Right kidney (tissue), 1 donor: ENCODE results near the gene FKBP10.
"Not testable (repeated sequence)": the region's sequence is repeated elsewhere in the genome, so short reads cannot be mapped to it uniquely, and the experiment has no call there.

Experiments
- DNase-seq: peaks from one replicate; pipeline ENCODE4 v3.0.0-alpha.2; 2016

The FKBP10 gene

DNA sequence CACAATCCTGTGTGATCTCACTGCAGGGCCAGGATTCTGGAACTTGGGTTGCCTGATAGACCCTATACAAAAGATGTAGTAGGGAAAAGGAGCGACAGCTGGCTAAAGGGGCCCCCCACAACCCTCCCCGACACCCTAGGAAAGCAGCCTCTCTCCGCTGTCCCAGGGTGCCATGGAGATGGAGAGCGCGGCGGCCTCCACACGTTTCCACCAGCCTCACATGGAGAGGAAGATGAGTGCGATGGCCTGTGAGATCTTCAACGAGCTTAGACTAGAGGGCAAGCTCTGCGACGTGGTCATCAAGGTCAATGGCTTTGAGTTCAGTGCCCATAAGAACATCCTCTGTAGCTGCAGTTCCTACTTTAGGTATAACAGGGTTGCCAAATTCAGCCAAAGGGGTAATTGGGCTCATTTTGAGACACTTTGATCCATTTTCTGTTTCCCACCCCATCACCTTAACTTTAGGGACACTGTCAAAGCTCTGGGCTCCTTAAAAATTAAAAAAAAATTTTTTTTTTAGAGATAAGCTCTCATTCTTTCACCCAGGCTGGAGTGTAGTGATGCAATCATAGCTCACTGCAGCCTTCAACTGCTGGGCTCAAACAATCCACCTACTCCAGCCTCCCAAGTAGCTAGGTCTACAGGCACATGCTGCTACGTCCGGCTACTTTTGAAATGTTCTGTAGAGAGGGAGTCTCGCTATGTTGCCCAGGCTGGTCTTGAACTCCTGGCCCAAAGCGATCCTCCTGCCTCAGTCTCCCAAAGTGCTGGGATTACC is 25.1 kb downstream of the FKBP10 start, which contains the start of gene KLHL10:
Gene KLHL10 (plus strand): TSS at position 65 of the 778 bp plus-strand sequence. CDS start 108 bp downstream, at position 173.
- DNase-seq, result no peak

DNA sequence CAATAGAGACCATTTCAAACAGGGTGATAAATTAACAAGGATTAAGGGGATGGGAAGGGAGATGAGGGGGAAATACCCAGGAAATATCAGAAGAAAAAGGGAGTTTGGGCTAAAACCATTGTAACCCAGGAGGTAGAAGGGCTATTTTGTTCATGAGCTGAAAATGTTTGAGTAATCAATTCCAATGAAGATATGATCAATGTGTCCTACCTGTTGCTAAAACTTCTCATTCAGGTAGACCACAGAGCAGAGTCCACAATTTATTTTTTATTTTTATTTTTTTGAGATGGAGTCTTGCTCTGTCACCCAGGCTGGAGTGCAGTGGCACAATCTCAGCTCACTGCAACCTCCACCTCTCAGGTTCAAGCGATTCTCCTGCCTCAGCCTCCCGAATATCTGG is 26.6 kb downstream of the FKBP10 start:
- DNase-seq, result not testable (repeated sequence)

DNA sequence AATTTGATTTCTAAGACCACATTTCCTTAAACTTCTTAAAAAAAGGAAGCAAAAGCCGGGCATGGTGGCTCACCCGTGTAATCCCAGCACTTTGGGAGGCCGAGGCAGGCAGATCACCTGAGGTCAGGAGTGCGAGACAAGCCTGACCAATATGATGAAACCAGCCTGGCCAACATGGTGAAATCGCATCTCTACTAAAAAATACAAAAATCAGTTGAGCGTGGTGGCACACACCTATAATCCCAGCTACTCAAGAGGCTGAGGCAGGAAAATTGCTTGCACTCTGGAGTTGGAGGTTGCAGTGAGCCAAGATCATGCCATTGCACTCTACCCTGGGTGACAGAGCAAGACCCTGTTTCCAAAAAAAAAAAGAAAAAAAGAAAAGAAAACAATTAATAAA is 28.0 kb downstream of the FKBP10 start:
- DNase-seq, result not testable (repeated sequence)

DNA sequence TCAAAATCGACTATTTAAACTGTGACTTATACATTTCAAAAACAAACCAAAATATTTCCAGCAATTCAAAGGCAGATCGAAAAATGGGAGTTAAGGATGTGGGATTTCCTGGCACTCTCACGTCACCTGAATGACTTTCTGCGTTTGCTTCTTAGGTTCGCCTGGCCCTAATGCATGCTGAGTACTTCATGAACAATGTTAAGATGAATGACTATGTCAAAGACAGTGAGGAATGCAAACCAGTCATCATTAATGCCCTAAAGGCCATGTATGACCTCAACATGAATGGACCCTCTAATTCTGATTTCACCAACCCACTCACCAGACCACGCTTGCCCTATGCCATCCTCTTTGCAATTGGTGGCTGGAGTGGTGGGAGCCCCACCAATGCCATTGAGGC is 32.2 kb downstream of the FKBP10 start:
- no peak for DNase-seq

DNA sequence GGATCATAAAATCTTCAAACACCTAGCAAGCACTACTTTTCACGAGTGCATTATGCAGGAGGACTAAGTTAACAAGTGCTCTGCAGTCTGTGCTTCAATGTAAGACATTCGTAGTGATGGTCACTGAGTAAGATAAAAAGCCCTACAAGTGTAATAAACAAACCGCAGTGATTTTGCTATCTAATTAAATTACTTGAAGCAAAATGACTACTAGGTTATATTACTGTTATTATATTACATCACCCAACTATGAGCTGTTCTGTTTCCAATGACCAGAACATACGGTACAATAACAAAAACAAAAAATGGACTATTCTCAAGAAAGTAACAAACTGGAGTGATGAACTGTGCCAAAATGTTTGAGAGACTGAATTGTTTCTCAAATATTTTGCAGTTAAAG is 36.0 kb downstream of the FKBP10 start:
- DNase-seq, result no peak

DNA sequence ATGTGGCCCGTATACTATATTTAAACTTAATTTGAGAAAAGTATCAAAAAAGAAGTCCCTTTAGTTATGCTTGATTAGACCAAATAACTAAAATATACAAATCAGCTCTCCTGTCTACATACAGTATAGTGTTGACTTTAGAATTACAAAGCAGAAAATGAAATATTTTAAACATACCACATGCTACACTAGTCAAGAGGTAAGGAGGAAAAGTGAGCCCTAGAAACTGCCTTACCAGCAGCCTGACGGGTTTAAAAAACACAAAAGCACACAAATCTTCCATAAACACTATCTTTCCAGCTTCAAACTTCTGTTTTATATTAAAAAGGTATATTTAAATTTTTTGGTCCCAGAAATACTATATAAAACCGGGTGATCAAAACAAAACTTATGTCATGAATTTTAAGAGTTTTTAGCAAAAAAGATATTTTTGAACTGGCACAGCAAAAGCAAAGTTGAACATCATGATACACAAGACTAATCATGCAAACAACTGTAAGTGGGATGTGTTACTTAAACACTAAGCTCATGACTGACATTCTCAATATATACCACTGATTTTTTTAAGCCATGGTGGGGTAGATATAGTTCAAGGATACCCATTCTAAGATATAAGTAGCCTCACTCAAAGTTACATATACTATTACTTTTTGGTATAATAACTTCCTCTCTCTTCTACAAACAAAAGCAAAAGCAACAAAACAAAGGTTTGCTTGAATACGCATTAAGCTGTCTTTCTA is 36.6 kb downstream of the FKBP10 start:
- DNase-seq, result no peak

DNA sequence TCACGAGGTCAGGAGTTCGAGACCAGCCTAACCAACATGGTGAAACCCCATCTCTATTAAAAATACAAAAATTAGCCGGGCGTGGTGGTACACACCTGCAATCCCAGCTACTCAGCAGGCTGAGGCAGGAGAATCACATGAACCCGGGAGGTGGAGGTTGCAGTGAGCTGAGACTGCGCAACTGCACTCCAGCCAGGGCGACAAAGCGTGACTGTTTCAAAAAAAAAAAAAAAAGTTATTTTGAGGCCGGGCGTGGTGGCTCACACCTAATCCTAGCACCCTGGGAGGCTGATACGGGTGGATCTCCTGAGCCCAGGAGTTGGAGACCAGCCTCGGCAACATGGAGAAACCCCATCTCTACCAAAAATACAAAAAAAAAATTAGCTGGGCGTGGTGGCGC is 38.6 kb downstream of the FKBP10 start:
- DNase-seq, result not testable (repeated sequence)

DNA sequence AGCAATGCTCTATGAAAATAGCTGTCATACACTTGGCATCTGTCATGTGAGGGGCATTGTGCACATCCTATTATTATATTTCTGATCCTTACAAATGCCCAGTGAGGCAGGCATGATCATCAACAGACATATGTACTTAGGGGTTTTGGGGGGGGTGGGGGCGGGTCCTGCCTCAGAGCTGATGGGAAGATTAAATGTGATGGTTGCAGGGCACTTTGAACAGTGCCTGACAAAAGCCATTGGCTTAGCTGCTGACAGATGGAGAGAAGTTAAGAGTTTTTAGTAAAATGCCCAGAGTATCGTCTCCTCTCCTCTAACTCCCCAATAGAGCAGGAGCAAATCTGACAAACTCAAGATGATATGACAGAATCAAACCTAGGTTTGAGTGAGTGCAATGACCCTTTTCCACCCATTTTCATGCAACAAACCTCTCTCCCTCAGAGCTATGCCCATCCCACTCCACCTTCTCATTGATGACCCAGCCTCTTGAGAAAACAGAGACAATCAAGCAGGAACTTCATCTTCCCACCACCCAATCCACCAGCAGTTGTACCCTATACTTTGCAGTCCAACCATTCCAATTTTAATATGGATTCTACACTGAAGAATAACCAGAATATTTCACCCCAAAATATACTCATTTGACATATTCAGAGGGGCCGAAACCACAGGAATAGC is 47.6 kb downstream of the FKBP10 start:
- DNase-seq, result no peak

DNA sequence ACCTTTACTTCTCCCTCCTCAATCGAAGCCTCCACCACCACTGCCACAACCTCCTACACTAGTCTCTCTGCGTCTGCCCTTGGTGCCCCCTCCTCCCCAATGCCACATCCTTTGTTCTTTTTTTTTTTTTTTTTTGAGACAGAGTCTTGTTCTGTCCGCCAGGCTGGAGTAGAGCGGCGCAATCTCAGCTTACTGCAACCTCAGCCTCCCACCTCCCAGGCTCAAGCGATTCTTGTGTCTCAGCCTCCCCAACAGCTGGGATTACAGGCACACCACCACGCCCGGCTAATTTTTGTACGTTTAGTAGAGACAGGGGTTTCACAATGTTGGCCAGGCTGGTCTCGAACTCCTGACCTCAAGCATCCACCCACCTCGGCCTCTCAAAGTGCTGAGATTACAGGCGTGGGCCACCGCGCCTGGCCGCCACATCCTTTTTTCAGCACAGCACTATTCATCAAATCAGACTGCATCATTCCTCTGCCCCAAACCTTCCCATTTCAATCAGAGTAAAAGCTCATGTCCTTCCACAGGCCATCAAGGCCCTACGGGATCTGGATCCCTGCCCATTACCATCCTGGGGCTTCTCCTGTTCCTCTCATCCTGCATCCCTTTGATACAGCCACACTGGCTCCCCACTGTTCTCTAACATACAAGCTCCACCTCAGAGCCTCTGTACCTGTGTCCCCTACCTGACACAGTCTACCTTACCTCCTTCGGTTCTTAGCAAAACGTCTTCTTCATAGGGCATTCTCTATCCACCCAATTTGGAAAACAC is 50.5 kb downstream of the FKBP10 start:
- DNase-seq, result no peak

DNA sequence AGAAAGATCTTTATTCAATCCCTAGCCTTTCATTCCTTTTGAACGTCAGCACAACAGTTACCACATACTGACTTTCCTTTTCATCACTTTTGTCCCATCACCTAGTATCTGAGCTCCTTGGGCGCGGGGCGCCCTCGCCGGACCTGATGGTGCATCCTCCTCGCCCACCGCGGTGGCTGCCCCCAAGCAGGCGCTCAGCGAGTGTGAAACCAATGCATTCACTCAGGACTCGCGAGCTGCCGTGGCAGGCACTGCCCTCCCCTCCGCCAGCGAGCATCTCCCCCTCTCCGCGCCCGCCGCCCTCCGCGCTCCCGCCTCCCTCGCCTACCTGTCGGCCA is 51.7 kb downstream of the FKBP10 start:
- no peak for DNase-seq

DNA sequence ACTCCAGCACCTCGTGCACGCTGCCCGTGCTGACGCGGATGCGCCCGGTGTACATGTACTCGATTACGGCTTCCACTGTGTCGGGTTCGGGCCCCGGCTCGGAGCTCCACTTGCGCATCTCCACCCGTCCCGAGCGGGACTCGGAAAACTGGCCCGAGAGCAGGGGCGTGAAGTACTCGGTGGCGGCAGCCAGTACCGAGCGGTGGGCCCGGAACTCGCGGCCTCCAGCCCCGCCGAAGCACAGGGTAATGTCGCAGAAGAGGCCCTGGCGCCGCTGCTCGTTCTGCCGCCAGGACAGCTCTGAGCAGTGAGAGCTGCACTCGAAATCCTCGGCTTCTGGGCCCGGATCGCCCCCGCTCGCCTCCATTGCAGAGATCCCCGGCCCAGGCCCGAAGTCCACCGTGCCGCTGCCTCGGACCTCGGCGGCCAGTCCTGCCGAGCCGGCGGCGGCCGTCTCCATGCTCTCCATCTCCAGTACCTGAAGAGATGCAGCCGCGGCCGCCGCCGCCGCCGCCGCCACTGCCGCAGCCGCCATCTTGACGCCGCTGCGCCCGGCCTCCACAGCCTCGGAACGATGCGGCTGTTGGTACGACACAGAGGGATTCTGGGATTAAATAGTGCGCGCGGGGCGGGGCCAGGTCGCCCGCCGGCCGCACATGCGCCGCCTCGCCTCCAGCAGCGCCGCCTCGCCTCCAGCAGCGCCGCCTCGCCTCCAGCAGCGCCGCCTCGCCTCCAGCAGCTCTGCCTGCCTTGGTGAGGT is 52.2 kb downstream of the FKBP10 start, which contains the start of gene KLHL11:
Gene KLHL11 (minus strand): TSS at position 588 of the 760 bp plus-strand sequence. CDS start 53 bp downstream, at position 535.
- DNase-seq, result peak; percentile 97

DNA sequence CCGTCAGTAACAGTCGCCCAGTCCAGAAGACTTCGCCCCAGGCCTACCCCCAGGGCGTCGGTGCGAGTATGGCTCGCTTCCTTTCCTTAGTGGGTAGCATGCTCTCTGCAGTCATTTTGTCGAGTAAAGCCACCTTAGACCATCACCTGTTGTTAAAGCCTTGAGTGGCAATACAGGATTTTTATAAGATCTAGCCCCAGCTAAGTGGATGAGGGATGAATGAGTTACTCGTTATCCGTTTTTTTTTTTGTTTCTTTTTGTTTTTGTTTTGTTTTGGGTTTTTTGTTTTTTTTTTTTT is 52.7 kb downstream of the FKBP10 start:
- DNase-seq, result no peak

DNA sequence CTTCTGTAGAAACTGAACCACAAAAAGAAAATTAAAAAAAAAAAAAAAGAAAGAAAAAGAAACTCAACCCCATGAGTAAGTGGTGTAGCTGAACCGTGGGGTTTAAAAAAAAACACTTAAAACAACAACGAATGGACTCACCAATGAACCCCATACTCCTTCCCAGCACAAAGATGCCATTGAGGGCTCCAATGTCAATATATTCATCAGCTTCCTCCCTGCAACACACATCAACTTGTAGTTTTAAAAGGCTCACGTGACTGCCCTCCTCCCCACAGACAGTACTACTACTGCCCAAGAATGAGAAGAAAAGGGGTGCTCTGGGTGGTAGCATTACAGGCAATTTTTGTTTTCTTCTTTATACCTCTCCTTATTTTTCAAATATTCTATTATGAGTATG is 55.8 kb downstream of the FKBP10 start:
- no peak for DNase-seq

DNA sequence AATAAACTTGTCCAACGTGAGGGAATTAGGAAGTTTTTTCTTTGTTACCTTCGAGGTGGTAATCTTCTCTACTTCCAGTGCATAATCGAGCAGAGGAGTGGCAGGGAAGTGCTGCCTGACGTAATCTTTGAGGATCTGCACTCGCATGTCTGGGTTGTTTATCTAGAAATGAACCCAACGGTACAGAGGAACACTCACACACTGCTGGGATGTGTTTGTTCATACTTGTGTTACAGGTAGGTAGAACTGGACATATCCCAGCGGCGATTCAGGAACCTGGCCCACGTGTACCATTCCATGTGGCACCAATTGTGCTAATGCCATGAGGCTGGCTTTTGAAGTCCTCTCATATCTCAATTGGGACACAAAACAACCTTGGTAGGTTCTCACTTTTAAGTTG is 56.6 kb downstream of the FKBP10 start:
- no peak for DNase-seq

DNA sequence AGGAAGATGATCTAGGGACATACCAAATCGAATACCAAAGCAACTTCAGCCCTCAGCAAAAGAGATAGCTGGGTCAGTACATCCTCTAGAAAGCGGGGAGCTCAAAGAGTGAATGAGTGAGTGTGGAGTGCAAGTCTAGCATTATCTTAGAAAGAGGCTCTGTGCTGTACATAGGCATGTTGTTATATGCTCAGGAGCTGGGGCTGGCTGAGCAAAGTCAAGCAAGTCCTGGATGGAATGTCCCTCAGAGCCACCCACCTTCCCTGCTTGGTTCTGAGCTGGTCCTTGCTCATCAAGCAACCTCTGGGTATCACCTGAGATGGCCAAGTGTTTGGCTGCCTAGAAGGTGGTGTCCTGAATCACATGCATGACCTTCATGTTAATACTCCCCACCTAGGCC is 57.3 kb downstream of the FKBP10 start:
- DNase-seq, result no peak

DNA sequence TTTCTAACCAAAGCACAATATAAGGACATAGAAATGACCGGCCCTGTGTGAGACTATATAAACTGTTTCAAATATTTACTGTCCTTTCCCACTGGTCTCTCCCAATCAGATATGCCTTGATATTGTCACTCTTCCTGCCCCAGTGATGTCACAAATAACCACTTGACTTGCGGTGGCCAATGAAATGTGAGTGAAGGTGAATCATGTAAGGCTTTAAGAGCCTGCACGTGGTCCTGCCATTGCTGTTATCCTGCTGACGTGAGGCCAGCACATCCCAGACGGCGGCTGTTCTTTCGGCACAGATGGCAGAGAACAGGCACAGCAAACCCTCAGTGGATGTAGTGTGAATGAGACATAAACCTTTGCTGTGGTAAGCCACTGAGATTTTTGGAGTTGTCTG is 57.8 kb downstream of the FKBP10 start:
- no peak for DNase-seq

DNA sequence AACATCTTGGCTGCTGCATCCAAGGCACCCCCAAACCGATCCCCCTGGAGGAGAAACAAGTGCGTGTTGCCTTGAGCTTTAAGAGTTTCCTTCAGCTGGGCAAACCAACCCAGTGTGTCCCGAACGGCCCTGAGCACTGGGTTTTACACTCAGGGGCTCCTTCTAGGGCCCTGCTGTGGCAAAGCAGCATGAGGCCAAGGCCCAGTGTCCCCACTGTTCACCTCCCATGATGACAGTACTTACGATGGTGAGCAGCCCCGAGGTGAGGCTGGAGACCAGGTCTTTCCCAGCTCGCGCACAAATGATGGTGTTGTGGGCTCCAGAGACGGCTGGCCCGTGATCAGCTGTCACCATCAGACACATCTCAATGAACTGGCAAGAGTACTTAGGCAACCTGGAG is 59.0 kb downstream of the FKBP10 start:
- no peak for DNase-seq
